WTC11 (cell line): ENCODE results near the gene RCAN2. TPM values are rescaled to one million over a fixed set of nuclear protein-coding genes. Genes with fewer than 3 reads are reported as not detected.

ENCODE experiments used
- ATAC-seq: fragments of 200-7000 bp; cut with Tn5 transposase; 2 replicates; pipeline ENCODE4 v1.10.0; 2021; ENCODE audit warnings: mild to moderate bottlenecking, moderate library complexity
- CTCF ChIA-PET: fragments of 300-600 bp; sonication (Branson Sonifier 250); formaldehyde crosslinking; loops from one replicate; lab custom pipeline; 2021; ENCODE audit warnings: antibody characterized with exemption; lab: Charles Lee
- POLR2A ChIA-PET: fragments of 350-600 bp; sonication (Branson Sonifier 250); formaldehyde crosslinking; loops from one replicate; lab custom pipeline; 2021; ENCODE audit warnings: antibody characterized with exemption; lab: Charles Lee
- DNase-seq: peaks from one replicate; pipeline ENCODE4 v3.0.0; 2021; ENCODE audit warnings: low spot score
- H3K27ac Mint-ChIP-seq: 2 replicates; pipeline ENCODE4 v1.8.0; 2021; ENCODE audit warnings: mixed read lengths
- H3K27me3 Mint-ChIP-seq: 2 replicates; pipeline ENCODE4 v1.8.0; 2021; ENCODE audit warnings: low read depth, mild to moderate bottlenecking, moderate library complexity, mixed read lengths
- H3K36me3 Mint-ChIP-seq: 2 replicates; pipeline ENCODE4 v1.8.0; 2021; ENCODE audit warnings: mixed read lengths
- H3K4me1 Mint-ChIP-seq: 2 replicates; pipeline ENCODE4 v1.8.0; 2022; ENCODE audit warnings: mixed read lengths
- H3K4me3 Mint-ChIP-seq: 2 replicates; pipeline ENCODE4 v1.8.0; 2021; ENCODE audit warnings: mild to moderate bottlenecking, moderate library complexity, mixed read lengths
- H3K9me3 Mint-ChIP-seq: 2 replicates; pipeline ENCODE4 v1.8.0; 2021; ENCODE audit warnings: mixed read lengths
- FOXP1 ChIP-seq: sonication (generic); formaldehyde crosslinking; IDR thresholded peaks from 2 replicates; pipeline ENCODE4 v1.8.0; 2022; ENCODE audit warnings: missing genetic modification reagents, mild to moderate bottlenecking, moderate library complexity, borderline replicate concordance
- GRHL2 ChIP-seq: fragments of 250-450 bp; sonication (Bioruptor Pico); IDR thresholded peaks from 2 replicates; pipeline ENCODE4 v1.8.0; 2022; ENCODE audit warnings: mild to moderate bottlenecking, moderate library complexity; ENCODE audit not compliant: insufficient replicate concordance, severe bottlenecking
- OVOL2 ChIP-seq: fragments of 250-450 bp; sonication (Bioruptor Pico); IDR thresholded peaks from 2 replicates; pipeline ENCODE4 v1.9.0; 2021; ENCODE audit warnings: mild to moderate bottlenecking, borderline replicate concordance
- RELA ChIP-seq: sonication (generic); formaldehyde crosslinking; IDR thresholded peaks from 2 replicates; pipeline ENCODE4 v1.8.1; 2022; ENCODE audit warnings: missing genetic modification reagents, mild to moderate bottlenecking, borderline replicate concordance
- total RNA-seq: library from RNA; stranded (reverse); gene quantifications from 3 replicates; pipeline ENCODE4 v1.2.3, GENCODE V29; 2021
- TF ChIP-seq, protein P1 (sequence below): sonication (generic); formaldehyde crosslinking; IDR thresholded peaks from 2 replicates; pipeline ENCODE4 v1.8.0; 2022; ENCODE audit warnings: mild to moderate bottlenecking, missing genetic modification reagents
- TF ChIP-seq, protein P2 (sequence below): sonication (generic); formaldehyde crosslinking; IDR thresholded peaks from 2 replicates; pipeline ENCODE4 v1.8.1; 2022; ENCODE audit warnings: mild to moderate bottlenecking, moderate library complexity, missing genetic modification reagents
- TF ChIP-seq, protein P3 (sequence below): sonication (generic); formaldehyde crosslinking; IDR thresholded peaks from 2 replicates; pipeline ENCODE4 v1.8.1; 2023; ENCODE audit warnings: mild to moderate bottlenecking, missing genetic modification reagents, moderate library complexity

The RCAN2 gene
- total RNA-seq, 1 experiment from 2014 or later, result 3.9 TPM

DNA sequence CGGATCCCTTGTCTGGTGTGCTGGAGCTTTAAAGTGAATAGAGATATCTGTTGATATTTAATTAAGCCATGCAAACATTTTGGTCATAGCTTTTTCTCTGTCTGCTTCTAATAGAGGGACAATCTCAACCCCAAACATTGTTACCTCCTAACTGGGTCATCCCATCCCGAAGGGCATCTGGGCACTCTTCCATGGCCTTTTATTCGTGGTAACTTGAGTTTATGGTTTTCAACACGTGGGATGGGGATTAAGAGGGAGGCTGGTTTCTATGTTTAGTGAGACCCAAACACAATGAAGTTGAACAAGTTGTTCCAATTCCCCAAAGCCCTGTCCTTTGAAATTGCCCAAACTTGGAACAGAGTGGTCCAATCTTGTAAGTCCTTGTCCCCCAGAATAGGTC is 319.1 kb downstream of the RCAN2 start:
- Mint-ChIP-seq H3K27me3 (peaks cover under 1% of the 10 kb centered on the region; the same call in 1 of the 2 replicates), H3K27ac (no peak overlapping the region), H3K36me3 (peaks cover 9% of the 10 kb centered on the region), H3K4me3 (no peak overlapping the region), H3K4me1 (peaks cover 25% of the 10 kb centered on the region), H3K9me3 (no peaks in the 10 kb centered on the region)
- ChIA-PET POLR2A (no interaction called here), CTCF (no interaction called here)
- no peak for TF ChIP-seq OVOL2 (CRISPR knock-in tag)
- TF ChIP-seq RELA, result no peak
- TF ChIP-seq FOXP1 (CRISPR knock-in tag), result no peak
- TF ChIP-seq, protein P1, sequence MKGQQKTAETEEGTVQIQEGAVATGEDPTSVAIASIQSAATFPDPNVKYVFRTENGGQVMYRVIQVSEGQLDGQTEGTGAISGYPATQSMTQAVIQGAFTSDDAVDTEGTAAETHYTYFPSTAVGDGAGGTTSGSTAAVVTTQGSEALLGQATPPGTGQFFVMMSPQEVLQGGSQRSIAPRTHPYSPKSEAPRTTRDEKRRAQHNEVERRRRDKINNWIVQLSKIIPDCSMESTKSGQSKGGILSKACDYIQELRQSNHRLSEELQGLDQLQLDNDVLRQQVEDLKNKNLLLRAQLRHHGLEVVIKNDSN (CRISPR knock-in tag), result no peak
- TF ChIP-seq, protein P2, sequence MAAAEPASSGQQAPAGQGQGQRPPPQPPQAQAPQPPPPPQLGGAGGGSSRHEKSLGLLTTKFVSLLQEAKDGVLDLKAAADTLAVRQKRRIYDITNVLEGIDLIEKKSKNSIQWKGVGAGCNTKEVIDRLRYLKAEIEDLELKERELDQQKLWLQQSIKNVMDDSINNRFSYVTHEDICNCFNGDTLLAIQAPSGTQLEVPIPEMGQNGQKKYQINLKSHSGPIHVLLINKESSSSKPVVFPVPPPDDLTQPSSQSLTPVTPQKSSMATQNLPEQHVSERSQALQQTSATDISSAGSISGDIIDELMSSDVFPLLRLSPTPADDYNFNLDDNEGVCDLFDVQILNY (CRISPR knock-in tag), result no peak
- no peak for TF ChIP-seq GRHL2
- TF ChIP-seq, protein P3, sequence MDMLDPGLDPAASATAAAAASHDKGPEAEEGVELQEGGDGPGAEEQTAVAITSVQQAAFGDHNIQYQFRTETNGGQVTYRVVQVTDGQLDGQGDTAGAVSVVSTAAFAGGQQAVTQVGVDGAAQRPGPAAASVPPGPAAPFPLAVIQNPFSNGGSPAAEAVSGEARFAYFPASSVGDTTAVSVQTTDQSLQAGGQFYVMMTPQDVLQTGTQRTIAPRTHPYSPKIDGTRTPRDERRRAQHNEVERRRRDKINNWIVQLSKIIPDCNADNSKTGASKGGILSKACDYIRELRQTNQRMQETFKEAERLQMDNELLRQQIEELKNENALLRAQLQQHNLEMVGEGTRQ (CRISPR knock-in tag), result no peak
- no peak for DNase-seq
- no peak for ATAC-seq

Other genes starting within 250 kb of the RCAN2 start
- 1.3 to 1.6 TPM (median 1.6 TPM) in 3 replicates for gene CYP39A1, start 161.4 kb upstream of the RCAN2 start, total RNA-seq
- gene SLC25A27, start 161.5 kb upstream of the RCAN2 start, total RNA-seq, result 10.9 to 17.1 TPM (median 16.4 TPM) in 3 replicates
- 0.04 to 0.07 TPM in 2 of 3 replicates, not detected in the other for gene TDRD6, start 196.4 kb upstream of the RCAN2 start, total RNA-seq
- 2.3 to 2.4 TPM (median 2.3 TPM) in 3 replicates for gene PLA2G7, start 243.9 kb upstream of the RCAN2 start, total RNA-seq